Fibroblast of peridontal ligament (primary cell): ENCODE data around the gene BHLHA9.
A peak's percentile ranks its signal among the peaks of the same experiment; 100 is the strongest.
"Not testable (repeated sequence)": the region's sequence is repeated elsewhere in the genome, so short reads cannot be mapped to it uniquely, and the experiment has no call there.

Experiments
- DNase-seq: peaks from one replicate; pipeline ENCODE4 v3.0.0-alpha.2; 2010; ENCODE audit errors: extremely low read depth

The BHLHA9 gene

DNA sequence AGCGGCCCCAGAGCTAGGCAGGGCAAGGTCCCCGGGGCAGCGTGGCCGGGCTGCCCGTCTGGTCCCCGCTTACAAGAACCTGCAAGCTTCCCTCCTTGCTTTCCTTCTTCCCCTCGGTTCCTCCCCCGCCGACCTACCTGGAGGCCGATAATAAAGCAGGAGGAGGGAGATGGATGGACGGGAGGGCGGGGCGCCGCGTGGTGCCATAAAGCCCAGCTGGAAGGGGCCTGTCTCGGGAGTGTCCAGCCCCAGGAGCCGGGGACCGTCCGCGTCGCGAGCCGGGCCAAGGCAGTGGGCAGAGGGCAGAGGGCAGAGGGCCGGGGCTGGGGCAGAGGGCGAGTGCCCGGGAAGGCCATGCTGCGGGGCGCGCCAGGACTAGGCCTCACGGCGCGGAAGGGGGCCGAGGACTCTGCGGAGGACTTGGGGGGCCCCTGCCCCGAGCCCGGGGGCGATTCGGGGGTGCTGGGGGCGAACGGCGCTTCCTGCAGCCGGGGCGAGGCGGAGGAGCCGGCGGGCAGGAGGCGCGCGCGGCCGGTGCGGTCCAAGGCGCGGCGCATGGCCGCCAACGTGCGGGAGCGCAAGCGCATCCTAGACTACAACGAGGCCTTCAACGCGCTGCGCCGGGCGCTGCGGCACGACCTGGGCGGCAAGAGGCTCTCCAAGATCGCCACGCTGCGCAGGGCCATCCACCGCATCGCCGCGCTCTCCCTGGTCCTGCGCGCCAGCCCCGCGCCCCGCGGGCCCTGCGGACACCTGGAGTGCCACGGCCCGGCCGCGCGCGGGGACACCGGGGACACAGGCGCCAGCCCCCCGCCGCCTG is at the start of gene BHLHA9:
BHLHA9 (plus strand) TSS at position 235 of the 820 bp plus-strand sequence; CDS start at position 355, 120 bp downstream.
- no peak for DNase-seq

DNA sequence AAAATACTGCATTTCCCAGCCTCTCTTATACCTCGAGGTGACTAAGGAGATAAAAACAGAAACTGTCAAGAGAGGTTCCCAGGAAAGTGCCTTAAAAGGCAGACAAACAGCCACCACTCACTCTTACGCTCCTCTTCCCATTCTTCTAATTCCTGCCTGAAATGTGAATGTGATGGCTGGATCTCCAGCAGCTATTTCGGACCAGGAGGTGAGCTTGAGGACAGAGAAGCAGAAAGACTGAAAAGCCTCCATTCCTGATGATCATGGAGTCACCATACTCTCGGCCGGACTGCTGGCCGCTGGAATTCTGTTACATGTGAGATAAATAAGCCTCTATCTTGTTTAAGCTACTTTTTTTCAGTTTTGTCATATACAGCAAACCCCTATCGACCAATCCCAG is 49.0 kb upstream of the BHLHA9 start:
- no peak for DNase-seq

DNA sequence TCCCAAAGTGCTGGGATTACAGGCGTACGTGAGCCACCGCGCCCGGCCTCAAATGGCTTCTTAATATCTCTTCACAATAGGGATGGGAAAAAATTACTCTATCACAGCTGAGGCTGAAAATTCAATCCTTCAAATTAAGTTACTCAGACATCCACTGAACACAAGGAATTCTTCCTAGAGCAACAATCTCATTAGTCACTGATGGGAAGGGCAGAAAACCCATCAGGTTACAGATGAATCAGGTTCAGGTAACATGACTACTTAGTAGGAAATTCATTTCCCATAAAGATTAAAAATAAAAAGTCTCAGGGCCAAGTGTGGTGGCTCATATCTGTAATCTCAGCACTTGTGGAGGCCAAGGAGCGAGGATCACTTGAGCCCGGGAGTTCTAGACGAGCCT is 47.9 kb upstream of the BHLHA9 start:
- no peak for DNase-seq

DNA sequence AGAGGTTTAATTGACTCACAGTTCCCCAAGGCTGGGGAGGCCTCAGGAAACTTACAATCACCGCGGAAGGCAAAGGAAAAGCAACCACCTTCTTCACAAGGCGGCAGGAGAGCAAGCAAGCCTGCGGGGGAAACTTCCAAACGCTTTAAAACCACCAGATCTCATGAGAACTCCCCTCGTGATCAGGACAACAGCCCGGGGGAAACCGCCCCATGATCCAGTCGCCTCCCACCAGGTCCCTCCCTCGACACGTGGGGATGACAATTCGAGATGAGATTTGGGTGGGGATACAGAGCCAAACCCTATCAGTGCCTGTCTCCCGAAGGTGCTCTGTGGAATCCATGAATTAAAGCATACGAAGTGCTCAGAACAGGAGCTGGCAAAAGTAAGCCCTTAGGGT is 46.6 kb upstream of the BHLHA9 start:
- DNase-seq = no peak

DNA sequence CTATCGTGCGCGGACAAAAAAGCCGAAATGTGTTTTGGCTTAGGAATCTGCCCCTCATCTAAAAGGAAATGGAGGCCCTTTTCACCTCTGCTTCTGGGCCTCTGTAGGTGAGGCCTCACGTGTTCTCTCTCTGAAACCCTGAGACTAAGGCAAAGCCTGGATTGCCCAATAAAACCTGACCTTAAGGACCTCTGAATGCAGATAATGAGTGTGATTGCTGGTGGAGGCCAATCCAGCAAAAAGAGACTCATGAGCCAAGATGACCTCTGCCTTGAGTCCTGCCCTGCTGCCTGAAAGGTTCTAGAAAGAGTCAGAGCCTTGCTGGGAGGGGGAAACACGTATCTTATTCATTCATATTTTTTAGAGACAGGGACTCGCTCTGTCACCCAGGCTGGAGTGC is 45.9 kb upstream of the BHLHA9 start:
- DNase-seq = no peak

DNA sequence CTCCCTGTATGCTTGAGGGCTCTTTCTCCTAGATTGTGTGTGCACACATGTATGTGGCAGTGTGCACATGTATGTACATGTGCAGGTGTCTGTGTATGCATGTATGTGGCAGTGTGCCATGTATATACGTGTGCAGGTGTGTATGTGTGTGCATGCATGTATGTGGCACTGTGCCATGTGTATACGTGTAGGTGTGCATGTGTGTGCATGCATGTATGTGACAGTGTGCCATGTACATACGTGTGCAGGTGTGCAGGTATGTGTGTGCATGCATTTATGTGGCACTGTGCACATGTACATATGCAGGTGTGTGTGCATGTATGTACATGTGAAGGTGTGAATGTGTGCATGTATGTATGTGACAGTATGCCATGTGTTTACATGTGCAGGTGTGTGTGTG is 43.9 kb upstream of the BHLHA9 start:
- DNase-seq = no peak

DNA sequence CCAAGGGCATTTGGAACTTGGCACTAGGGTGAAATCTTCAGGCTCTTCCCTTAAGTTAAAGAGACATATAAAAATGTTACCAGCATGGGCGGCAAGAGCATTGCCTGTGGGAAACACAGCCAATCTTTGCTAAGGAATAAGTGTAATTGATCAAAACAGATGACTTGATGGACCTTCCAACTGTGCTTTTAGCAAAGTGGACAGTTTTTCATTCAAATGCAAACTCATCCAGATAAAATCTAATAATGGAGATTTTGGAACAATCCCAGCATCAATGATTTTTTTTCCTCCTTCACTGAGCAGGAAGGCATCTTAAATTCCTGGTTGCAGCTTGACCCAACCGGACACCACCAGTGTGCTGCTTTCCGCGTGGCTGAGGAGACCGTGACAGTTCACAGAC is 42.9 kb upstream of the BHLHA9 start:
- no peak for DNase-seq

DNA sequence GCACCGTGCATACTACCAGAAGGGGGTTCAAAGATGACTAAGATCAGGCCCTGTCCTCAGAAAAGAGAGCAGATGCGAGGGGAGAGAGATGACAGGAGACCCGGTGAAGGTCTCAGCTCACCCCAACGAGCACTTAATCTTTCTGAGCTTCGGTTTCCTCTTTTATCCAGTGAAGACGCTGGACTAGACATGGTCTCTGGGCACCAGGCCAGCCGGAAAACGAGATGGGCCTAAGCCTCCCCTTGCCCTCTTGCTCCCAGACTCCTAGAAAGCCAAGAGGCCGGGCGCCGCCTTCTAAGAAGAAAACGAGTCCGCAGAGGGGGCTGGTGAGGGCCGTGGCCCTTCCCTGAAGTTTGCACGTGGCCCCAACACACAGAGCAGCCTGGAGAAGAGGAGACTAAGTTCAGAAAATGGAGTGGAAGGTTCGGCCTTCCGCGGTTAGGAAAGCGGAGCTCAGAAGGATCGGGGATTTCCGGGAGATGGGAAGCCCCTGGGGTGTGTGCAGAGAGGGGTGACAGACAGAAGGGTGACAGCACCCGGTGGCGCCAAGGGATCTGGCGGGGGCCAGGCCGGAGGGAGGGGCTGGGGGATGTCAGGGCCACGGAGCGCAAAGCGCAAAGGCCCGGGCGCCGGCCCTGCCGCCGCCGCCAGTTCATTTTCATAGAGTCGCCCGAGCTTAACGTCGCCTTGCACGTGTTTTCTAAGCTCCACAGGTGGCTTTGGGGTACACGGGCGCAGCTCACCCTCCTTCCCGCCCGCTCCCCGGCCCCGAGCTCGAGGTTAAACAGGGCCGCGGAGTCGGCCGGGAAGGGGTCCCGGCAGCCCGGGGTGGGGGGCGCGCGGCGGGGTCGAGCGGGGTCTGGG is 42.1 kb upstream of the BHLHA9 start:
- DNase-seq = no peak

DNA sequence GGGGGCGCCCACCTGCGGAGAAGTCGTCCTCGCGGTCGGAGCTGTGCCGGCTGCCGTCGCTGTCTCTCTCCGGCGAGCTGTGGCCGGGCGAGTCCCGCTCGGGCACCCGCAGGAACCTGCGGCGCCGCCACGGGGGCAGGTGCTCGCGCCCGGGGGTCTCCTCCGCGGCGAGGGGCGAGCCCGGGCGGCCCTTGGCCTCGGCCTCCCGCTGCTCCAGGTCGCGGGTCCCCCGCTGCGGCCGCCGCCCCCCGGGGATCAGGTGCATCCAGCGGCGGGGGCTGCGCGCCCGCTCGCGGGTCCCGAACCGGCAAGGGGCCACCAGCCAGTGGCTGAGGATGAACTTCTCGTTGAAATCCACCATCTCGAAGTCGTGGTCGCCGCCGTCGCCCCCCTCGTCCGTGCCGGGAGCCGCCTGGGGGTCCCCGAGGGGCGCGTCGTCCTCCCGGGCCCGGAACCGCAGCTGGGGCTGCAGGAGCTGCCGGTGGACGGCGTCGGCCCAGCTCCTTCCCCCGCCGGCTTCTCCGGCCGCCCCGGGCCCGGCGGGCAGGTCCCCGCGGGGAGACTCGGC is 41.4 kb upstream of the BHLHA9 start:
- no peak for DNase-seq

DNA sequence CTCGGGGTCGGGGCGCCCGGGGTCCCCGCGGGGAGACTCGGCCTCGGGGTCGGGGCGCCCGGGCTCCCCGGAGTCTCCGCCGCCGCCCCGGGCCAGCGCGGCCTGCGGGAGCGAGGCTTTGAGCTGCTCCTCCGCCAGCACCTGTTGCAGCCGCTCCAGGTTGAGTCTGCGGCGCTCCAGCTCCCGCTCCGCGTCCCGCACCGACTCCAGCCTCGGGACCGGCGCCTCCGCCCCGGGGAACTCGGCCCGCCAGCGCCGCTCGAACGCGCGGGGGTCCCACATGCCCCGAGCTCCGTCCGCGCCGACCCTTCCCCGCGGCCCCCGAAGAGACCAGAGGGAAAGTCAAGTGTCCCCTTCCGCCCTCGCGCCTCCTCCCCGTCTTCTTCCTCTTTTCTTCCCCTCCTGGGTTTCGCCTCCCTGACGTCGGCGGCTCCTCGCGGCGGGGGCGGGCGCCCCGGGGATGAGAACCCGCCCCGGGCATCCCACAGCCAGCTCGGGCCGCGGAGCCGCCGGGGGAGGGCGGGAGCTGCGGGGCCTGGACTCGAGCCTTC is 40.8 kb upstream of the BHLHA9 start:
- no peak for DNase-seq

DNA sequence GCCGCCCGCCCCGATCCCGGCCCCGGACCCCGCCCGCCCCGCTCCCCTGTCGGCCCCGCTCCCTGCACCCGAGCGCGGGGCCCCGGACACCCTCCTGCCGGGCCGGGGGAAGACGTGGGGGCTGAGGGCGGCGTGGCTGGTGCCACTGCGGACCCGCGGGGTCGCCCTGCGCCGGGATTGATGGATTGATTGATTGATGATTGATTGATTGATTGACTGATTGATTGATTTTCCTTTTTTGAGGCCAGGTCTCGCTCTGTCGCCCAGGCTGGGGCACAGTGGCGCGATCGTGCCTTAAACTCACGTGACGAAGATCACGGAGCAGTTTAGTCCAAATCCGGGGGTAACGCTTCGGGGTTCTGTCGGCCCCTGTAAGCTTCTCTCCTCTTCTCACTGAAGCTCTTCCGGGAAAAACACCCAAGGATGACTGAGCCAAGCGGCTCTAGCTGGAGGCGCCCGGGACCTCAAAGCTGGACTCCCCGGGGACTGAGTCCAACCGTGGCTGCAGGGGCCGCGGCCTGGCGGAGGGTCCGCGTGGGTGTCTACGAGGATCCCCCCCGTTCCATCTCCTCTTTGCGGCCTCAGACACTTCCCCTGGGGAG is 40.2 kb upstream of the BHLHA9 start:
- no peak for DNase-seq

DNA sequence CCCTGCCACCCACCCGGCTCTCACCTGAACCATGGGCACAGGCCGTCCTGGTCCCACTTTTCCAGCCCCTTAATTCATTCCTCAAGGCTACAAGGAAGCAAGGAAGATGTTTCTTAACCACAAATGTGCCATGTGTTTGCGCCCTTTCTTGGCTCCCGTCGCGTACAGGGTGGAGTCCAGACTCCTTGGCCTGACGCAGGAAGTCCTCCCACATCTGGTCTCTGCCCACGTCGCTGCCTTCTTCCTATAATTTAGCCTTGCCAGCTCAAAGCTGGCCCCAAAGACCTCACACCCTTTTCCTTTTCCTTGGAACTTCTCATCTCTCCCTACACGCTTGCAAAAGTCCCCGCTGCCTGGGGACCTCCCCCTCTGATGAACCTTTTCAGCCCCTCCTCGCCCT is 38.8 kb upstream of the BHLHA9 start:
- no peak for DNase-seq

DNA sequence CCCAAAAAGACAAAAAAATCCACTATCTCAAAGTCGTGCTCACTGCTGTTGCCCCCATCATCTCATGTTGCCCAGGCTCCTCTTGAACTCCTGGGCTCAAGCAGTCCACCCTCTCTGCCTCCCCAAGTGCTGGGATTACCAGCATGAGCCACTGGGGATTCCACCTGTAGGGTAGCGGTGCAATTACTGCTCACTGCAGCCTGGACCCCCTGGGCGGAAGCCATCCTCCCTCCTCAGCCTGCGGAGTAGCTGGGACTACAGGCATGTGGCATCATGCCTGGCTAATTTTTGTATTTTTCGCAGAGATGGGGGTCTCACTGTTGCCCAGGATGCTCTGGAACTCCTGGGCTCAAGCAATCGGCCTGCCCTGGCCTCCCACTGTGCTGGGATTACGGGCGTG is 37.9 kb upstream of the BHLHA9 start:
- no peak for DNase-seq

DNA sequence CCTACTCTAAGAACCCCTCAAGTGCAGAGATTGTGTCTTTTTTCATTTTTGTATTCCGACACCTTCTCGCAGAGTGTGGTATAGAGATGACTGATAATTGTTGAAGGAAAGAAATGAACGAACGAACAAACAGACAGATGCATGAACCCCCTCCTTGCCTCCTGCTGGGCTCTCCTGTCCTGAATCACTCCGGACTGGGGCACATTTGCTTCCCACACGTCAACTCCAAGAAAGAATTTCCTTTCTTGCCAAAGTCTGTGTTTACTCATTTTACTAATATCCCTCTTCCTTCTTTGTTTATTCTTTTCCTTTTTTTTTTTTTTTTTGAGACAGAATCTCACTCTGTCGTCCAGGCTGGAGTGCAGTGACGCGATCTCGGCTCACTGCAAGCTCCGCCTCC is 37.5 kb upstream of the BHLHA9 start:
- DNase-seq = peak; percentile 43

DNA sequence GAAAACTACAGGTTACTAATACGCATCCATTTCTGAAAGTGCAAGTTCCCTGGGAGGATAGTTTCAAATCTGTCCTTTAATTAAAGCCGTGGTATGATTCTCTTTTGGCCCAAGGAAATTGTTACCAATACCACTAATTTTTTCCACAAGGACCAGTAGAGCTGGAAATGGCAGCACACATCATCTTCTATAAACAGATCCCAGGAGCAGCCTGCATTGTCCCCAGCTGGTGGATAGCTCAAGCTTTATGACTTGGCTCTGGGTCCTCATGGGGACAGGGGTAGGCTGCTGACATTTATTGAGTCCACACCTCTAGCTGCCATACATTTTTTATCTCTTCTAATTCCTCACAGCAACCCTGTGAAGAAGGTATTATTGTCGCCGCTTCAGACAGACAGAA is 35.8 kb upstream of the BHLHA9 start:
- DNase-seq = no peak

DNA sequence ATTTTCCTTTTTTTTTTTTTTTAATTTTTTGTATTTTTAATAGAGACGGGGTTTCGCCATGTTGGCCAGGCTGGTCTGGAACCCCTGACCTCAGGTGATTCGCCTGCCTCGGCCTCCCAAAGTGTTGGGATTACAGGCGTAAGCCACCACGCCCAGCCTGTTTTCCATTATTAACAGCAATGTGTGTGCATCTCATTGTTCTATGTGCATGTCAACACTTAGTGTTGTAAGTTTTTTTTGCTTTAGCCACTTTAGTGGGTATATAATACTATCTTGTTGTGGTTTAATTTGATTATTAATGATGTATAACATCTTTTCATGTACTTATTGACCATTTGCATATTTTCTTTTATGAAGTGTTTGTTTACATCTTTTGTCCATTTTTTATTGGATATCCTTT is 32.8 kb upstream of the BHLHA9 start:
- DNase-seq = no peak

DNA sequence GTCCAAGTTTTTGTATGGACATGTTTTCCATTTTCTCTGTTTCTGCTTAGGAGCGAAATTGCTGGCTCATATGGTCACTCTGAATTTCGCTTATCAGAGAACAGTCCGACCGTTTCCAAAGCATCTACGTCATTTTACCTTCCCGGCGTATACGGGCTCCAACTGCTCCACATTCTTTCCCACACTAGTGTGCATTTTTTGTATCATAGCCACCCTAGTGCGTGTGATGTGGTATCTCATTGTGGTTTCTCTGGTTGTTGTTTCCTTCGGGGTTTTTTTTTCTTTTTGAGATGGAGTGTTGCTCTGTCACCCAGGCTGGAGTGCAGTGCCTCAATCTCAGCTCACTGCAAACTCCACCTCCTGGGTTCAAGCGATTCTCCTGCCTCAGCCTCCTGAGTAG is 31.0 kb upstream of the BHLHA9 start:
- DNase-seq = peak; percentile 59

DNA sequence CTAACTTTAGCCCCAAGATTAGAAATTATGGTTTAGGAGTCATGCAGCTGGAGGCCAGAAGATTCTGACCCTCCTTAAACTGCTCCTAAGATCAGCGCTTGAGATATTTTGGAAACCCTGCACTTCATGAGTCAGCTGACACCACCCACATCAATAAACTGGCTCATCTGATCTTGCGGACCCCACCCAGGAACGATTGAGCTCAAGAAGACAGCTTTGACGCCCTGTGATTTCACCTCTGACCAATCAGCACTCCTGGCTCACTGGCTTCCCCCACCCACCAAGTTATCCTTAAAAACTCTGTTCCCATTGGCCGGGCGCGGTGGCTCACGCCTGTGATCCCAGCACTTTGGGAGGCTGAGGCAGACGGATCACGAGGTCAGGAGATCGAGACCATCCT is 29.8 kb upstream of the BHLHA9 start:
- DNase-seq = not testable (repeated sequence)

DNA sequence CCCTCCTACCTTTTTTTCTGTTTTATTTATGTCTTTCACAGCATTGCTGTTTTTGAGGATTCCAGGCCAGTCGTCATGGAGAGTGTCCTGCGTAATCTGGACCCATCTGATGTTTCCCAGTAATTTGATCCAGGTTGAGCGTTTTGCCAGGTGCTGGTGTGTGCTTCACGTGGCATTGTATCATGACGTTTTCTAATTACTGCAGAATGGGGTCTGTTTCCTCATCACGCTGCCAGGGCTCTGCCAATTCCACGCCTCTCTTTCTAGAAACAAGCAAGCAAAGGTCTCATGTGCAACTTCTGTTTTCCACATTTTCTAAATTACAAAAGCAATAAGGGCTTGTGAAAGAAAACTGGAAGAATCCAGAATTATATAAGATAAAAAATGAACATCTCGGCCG is 28.3 kb upstream of the BHLHA9 start:
- DNase-seq = peak; percentile 61

DNA sequence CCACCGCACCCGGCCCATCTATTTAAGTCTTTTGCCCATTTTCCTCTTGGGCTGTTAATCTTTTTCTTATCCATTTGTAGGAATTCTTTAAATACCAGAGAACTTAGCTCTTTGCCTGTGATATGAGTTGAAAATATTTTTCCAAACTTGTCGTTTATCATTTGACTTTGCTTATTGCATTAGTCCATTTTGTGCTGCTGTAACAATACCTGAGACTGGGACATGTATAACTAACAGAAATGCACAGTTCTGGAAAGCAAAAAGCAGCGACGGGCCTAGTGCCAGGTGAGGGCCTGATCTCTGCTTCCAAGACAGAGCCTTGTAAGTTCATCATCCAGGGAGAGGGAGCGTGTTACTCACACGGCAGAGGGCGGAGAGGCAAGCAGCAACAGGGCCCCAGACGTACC is 25.6 kb upstream of the BHLHA9 start:
- no peak for DNase-seq

DNA sequence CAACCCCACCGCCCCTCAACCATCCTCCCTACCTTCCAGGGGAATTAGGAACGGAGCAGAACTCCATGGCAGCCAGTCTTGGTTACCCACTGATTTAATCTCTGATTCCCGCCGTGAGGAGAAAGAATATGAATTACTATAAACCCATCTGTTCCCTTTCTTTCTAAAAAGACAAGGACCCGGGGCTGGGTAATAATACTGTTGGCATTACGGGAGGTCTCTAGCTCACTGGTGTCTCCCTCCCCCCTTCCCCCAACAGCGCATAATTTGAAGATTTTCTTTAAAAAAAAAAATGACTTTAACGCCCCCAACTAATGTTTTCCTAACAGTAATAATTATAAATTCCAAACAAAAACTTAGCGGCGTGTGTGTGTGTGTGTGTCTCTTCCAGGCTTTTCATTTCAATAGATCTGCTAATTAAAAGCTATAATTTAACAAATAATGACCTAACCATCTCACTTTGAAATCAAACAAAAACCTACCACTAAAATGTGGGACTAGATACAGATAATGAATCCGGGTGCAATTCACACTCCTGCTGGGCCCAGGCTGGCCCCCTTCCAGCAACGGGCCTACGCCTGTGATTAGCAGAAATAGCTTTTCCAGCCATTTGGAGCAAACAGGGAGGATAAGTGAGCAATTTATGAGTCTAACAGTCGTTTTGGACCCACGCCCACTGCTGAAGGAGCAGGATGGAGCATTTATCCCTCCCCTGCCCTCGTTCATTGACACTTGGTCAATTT is 18.2 kb upstream of the BHLHA9 start:
- peak; percentile 11 for DNase-seq
